Natural killer cell (primary cell): ENCODE measurements around the gene ST3GAL3. TPM values are rescaled to one million over a fixed set of nuclear protein-coding genes. Genes with fewer than 3 reads are reported as not detected.

ENCODE experiments used
- ATAC-seq, 3 donors: fragments of 150-1000 bp in 2 of 3; fragments of 200-7000 bp in 1 of 3; cut with Tn5 transposase; 1 replicate in 1 of 3; 2 replicates in 2 of 3; pipeline ENCODE4 v1.10.0; 2021; ENCODE audit warnings: mild to moderate bottlenecking in 2 of 3, moderate library complexity in 2 of 3
- DNase-seq, 2 donors: peaks; one replicate each; pipeline versions ENCODE4 v3.0.0 to v3.0.0-alpha.2; 2013 to 2021; ENCODE audit warnings: mixed read lengths in 1 of 2
- H3K27ac ChIP-seq: one replicate; pipeline ENCODE4 v1.5.1; 2013; ENCODE audit warnings: mild to moderate bottlenecking, low read length
- H3K27me3 ChIP-seq: one replicate; pipeline ENCODE4 v1.6.1; 2013; ENCODE audit warnings: low read length; ENCODE audit not compliant: control insufficient read depth, insufficient read depth
- H3K36me3 ChIP-seq: one replicate; pipeline ENCODE4 v1.6.1; 2013; ENCODE audit warnings: low read length; ENCODE audit not compliant: control insufficient read depth, insufficient read depth
- H3K4me1 ChIP-seq: one replicate; pipeline ENCODE4 v1.6.1; 2013; ENCODE audit warnings: low read length; ENCODE audit not compliant: control insufficient read depth, insufficient read depth
- H3K4me3 ChIP-seq: one replicate; pipeline ENCODE4 v1.5.1; 2013; ENCODE audit warnings: low read length
- H3K9me3 ChIP-seq: one replicate; pipeline ENCODE4 v1.6.1; 2013; ENCODE audit warnings: low read length; ENCODE audit not compliant: control insufficient read depth, insufficient read depth
- H3K27ac Mint-ChIP-seq, 2 donors: one replicate each; pipeline ENCODE4 v1.8.0; 2022; ENCODE audit warnings: mild to moderate bottlenecking in 2 of 2, mixed read lengths in 2 of 2, moderate library complexity in 1 of 2
- H3K27me3 Mint-ChIP-seq, 2 donors: one replicate each; pipeline ENCODE4 v1.8.0; 2022; ENCODE audit warnings: low read depth in 2 of 2, mixed read lengths in 2 of 2
- H3K36me3 Mint-ChIP-seq: one replicate; pipeline ENCODE4 v1.8.0; 2022; ENCODE audit warnings: mixed read lengths
- H3K4me1 Mint-ChIP-seq, 2 donors: one replicate each; pipeline ENCODE4 v1.8.0; 2022; ENCODE audit warnings: mixed read lengths in 2 of 2
- H3K4me3 Mint-ChIP-seq: one replicate; pipeline ENCODE4 v1.8.0; 2022; ENCODE audit warnings: mild to moderate bottlenecking, moderate library complexity, mixed read lengths
- H3K9me3 Mint-ChIP-seq, 2 donors: one replicate each; pipeline ENCODE4 v1.8.0; 2022; ENCODE audit warnings: mixed read lengths in 2 of 2
- CTCF ChIP-seq: fragments of 200-600 bp; IDR thresholded peaks from one replicate; pipeline ENCODE4 v1.8.0; 2022; ENCODE audit warnings: antibody characterized with exemption
- WGBS: methylation state at CpG from one replicate; pipeline ENCODE4 v1.1.7; 2013; ENCODE audit warnings: missing lambda C conversion rate; ENCODE audit not compliant: insufficient coverage; 5-methylcytosine and 5-hydroxymethylcytosine counted together
- intact Hi-C: fragments of 100-400 bp; cut with micrococcal nuclease; formaldehyde crosslinking; loops from one replicate; pipeline ENCODE4 v1.14.2; 2022
- total RNA-seq, 4 donors: library from RNA; stranded (reverse); fragments of 120-200 nt in 1 of 4; gene quantifications; one replicate each; pipeline versions ENCODE4 v1.2.3 to v1.2.4, GENCODE V29; 2013 to 2022

Gene ST3GAL3
- total RNA-seq, 3 donors from 2014 or later (not counting 1 experiment from before 2014, with no cell fraction given), result 22.2 to 27.3 (median 22.3) TPM

- H3K36me3 ChIP-seq, result no peaks in the 10 kb centered on the region
- H3K36me3 Mint-ChIP-seq, result no peaks in the 10 kb centered on the region
- intact Hi-C loops, result no loop called here
- TF ChIP-seq CTCF, result no peak
- H3K4me3 ChIP-seq, result no peak overlapping the region
- no peaks in the 10 kb centered on the region for H3K9me3 ChIP-seq
- no peak overlapping the region for H3K27ac Mint-ChIP-seq
- WGBS, result 94% methylated on average over 13 of the region's 13 CpGs
- no peaks in the 10 kb centered on the region for H3K27me3 ChIP-seq
- ATAC-seq (no peak), DNase-seq (no peak)
- no peaks in the 10 kb centered on the region for H3K4me1 ChIP-seq
- H3K9me3 Mint-ChIP-seq, result no peaks in the 10 kb centered on the region
- H3K27me3 Mint-ChIP-seq, result no peaks in the 10 kb centered on the region
- no peak overlapping the region for H3K27ac ChIP-seq
- H3K4me1 Mint-ChIP-seq, result peaks cover 0 to 4% of the 10 kb centered on the region in 2 donors
- H3K4me3 Mint-ChIP-seq, result no peak overlapping the region
Observed at GRCh38 chr1:43914576-43915525, 207.5 kb downstream of the ST3GAL3 start.

DNA sequence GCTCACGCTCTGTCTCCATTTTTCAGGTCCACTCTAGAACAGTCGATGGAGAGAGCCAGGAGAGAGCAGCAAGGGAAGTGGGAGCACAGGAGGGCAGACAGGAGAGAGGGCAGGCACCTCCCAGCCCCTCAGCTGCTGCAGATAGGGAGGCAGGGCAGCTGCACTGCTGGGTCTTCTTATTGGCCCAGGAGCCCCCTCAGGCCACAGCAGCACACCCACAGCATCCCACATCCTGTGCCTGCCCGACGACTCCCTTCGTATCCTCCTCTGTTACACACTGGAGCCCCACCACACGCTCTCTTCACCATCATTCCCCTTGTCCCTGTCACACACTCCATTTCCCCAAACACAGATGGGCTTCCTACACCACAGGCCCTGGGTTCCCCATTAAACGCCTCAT is 212.6 kb downstream of the ST3GAL3 start:
- intact Hi-C loops, result no loop called here
- Histone ChIP-seq H3K4me1 (no peaks in the 10 kb centered on the region), H3K36me3 (no peaks in the 10 kb centered on the region), H3K27me3 (no peaks in the 10 kb centered on the region), H3K27ac (no peak overlapping the region), H3K4me3 (no peak overlapping the region), H3K9me3 (no peaks in the 10 kb centered on the region)
- WGBS, result 74% methylated on average over 7 of the region's 7 CpGs
- Mint-ChIP-seq H3K4me1 (peaks cover 0 to 9% of the 10 kb centered on the region in 2 donors), H3K36me3 (no peaks in the 10 kb centered on the region), H3K27ac (no peak overlapping the region), H3K9me3 (no peaks in the 10 kb centered on the region), H3K4me3 (no peak overlapping the region), H3K27me3 (no peaks in the 10 kb centered on the region)
- DNase-seq, result no peak
- no peak for TF ChIP-seq CTCF
- no peak for ATAC-seq

- Histone ChIP-seq H3K27ac (no peak overlapping the region), H3K27me3 (no peaks in the 10 kb centered on the region), H3K4me1 (no peaks in the 10 kb centered on the region), H3K36me3 (no peaks in the 10 kb centered on the region), H3K9me3 (no peaks in the 10 kb centered on the region), H3K4me3 (no peak overlapping the region)
- no peak for DNase-seq
- no peaks in the 10 kb centered on the region for H3K36me3 Mint-ChIP-seq
- 91% methylated on average over 6 of the region's 6 CpGs for WGBS
- H3K4me1 Mint-ChIP-seq, result peaks cover 0 to 9% of the 10 kb centered on the region in 2 donors
- H3K27me3 Mint-ChIP-seq, result no peaks in the 10 kb centered on the region
- intact Hi-C loops, result no loop called here
- no peaks in the 10 kb centered on the region for H3K9me3 Mint-ChIP-seq
- ATAC-seq, result no peak
- H3K27ac Mint-ChIP-seq, result no peak overlapping the region
- no peak overlapping the region for H3K4me3 Mint-ChIP-seq
- TF ChIP-seq CTCF, result no peak
Observed at GRCh38 chr1:43921022-43921421, 213.7 kb downstream of the ST3GAL3 start.
